GM19455 (cell line): ENCODE results near the gene PALLD.
"Not testable (repeated sequence)": the region's sequence is repeated elsewhere in the genome, so short reads cannot be mapped to it uniquely, and the experiment has no call there.

ENCODE experiments used
- ATAC-seq: cut with Tn5 transposase; IDR thresholded peaks from one replicate; pipeline ENCODE4 v1.9.1; 2021; ENCODE audit not compliant: unreplicated experiment

The PALLD gene

DNA sequence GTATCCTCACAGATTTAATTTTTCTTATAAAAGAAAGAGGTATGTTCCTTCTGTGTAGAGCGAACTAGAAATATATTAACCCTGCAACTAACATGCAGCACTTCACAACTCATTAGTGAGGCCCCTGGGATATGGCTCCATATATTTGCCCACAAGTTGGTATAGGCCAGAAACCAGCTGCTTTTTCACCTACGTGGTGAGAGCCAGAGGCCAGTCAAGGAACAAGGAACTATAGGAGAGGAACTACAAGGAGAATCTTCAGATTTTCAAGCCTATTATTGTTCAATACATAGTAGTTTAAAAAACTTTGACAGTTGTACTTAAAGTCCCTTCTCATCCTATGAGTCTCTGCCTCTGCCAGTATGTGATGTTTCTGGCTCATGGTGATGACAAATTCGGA lies 307.3 kb downstream of the PALLD start:
- no peak for ATAC-seq

DNA sequence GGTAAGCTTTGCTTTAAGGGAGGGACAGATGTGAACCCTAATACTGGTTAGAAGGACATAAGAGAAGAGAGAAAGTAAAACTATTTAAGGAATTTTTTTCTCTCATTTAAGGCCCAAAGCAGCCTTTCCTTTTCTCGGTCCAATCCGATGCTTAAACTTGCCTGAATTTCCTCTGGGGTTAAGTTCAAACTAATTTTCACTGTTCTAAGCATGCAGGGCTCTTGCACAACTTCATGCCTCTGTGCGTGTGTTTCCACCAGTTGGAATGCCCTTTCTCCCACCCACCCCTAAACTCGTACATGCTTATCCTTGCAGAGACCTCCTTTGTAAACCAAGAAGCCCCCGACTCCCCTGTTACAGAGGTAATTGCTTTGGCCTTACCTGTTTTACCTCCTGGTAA lies 308.5 kb downstream of the PALLD start:
- no peak for ATAC-seq

- not testable (repeated sequence) for ATAC-seq
Observed at GRCh38 chr4:168806247-168806646, 309.4 kb downstream of the PALLD start.

- ATAC-seq: no peak
Observed at GRCh38 chr4:168811207-168811606, 314.4 kb downstream of the PALLD start.

- ATAC-seq: no peak
Observed at GRCh38 chr4:168811786-168812651, 315.2 kb downstream of the PALLD start.

GRCh38 chr4:168812806-168813205 lies 316.0 kb downstream of the PALLD start:
- ATAC-seq: no peak

DNA sequence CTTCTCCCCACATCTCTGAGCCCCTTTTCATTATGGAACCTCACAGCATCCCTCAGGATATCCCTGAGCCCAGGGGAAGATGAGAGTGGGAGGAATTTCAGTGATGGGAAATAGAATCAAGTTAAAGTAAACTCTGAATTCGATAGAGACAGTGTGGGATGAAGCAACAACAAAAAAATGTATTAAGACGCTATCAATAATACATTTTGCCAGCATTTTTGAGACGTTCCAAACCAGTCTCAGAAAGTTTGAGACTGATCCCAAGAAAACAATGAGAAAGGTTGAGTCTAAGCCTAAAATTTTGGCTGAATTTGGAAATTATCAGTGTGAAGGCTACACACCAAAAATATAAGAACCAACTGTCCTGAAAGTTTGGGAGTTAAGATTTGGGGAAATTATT lies 317.0 kb downstream of the PALLD start:
- no peak for ATAC-seq

- no peak for ATAC-seq
Observed at GRCh38 chr4:168815379-168816345, 318.8 kb downstream of the PALLD start.

GRCh38 chr4:168817370-168817769 lies 320.5 kb downstream of the PALLD start:
- ATAC-seq: no peak

DNA sequence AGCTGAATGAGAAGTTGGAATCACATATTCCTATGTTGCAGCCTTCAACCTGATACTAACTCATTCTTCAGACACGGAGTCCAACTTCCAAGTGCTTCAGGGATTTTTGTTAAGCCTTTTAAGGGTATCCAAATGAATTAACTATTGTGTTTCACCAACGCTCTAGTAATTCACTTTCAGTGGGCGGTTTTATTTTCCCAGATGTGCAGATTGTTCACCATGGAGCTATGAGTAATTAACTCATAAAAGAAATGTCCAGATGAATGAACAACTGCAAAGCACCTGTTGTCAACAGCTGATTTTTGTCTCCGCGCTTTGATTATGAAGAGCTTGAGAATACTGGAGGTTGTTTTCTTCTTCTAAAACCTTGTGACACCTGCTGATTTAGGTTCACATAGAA lies 325.6 kb downstream of the PALLD start:
- ATAC-seq: no peak

- ATAC-seq: no peak
Observed at GRCh38 chr4:168825975-168826374, 329.1 kb downstream of the PALLD start.

- ATAC-seq: no peak
Observed at GRCh38 chr4:168826620-168827019, 329.8 kb downstream of the PALLD start.

DNA sequence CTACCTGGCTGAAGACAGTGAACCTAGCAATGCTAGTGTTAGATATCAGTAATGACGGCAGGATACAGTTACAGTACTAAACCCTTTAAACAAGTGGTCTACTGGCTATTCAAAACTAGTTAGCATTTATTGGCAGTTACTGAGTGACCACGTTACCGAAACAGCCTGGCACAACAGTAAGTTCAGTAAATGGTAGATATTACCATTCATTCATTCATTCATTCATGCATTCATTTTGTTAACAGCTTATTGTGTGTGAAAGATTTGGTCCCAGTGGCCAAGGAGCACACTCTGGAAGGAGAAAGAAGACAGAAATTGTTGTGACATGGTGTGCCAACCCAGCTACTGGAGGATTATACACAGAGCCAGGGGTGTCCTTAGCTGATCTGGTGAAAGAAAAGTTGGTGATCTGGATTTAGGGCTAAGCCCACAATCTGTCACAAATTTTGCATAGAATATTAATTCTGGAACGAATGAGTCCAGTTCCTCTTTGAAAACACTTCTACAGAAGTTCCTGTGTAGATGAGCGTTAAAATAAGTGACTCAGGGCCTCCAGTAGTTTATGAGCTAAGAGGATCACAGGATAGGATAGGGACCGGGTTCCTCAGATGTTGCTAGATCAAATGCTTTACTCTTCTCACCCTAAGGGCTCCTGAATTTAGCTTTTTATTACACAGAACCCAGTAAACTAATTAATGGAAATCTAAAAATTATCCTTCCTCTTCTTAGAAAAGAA lies 334.1 kb downstream of the PALLD start:
- ATAC-seq: no peak

DNA sequence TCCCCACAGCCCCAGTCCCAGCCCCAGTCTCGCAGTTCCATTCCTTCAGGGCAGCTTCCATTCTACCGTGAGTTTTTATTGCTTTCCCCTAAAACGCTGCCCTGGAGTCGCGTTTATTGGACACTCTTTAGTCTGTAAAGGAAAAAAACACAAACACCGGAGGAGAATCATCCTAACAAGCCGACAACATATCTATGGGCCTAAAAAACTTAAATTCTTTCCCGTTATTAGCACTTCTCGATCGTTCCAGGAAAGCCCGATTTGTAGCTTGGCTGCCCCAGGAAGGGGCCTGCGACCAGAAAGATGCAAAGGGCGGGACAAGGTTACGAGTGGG lies 334.7 kb downstream of the PALLD start:
- ATAC-seq: no peak

GRCh38 chr4:168831919-168832762 lies 335.3 kb downstream of the PALLD start:
- ATAC-seq: peak; percentile 83

- peak; percentile 11 for ATAC-seq
Observed at GRCh38 chr4:168832763-168833575, 336.1 kb downstream of the PALLD start.

DNA sequence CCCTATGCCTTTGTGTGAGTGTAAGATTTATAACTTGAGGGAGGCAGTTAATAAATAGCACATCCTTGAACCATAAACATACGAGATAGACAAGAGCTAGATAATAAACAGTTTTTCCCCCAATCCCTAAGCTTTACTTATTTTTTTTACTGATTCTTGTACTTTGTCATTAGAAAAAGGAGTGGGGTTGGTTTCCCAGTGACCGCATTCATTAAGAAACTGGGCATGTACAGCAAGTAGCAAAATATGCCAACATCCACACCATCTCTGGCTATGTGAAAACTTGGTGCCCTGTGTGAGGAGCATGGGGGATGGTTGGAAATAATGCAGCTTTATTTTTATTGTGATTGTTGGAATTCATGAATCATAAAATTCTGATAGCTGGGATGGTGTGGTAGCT lies 337.0 kb downstream of the PALLD start:
- ATAC-seq: no peak

DNA sequence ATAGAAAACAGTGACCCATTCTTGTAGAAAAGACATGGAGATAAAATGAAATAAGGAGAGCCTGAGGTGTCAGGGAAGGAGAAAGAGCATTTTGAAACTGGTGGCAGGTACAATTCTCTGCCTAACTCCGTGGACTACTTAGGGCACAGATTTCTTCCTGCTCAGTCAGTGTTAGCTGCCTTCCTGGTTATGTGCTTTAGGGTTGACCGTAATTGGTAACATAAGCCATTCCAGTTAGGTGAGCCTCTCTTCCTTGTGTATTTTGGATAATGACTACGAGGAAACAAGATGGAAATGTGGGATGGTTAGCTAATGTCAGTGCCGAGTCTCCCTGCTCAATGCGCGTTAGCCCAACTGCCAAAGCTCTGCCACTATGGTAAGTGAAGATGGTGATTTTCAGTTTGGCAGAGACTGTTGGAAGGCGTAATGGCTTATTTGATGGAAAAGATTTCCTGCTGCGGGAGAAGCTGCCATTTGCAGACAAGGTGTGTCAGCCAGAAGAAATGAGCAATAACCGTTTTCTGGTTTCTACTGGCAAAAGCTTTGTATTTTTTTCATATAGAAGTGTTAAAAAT lies 339.1 kb downstream of the PALLD start:
- ATAC-seq: no peak

DNA sequence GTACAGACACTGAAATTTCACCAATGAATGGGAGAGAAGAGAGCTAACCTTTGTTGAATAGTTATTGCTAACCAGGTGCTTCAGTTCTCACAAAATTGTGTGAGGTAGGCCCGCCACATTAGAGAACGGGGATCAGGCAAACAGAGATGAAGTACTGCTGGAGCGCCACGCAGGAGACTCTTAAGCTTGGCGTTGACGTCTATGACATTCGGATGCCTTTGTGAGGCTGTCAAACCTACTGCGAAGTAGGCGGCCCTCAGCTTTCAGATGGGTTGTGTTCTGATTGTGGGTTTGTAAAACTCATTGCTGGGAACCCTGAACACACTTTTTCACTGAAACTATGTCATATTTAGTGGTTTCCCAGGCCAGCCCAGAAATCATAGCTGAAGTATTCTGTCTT lies 339.6 kb downstream of the PALLD start:
- no peak for ATAC-seq
